SKM-1 (cell line): ENCODE results near the gene GPD1L.

Source experiments
- DNase-seq: peaks from one replicate; lab custom pipeline; 2025; ENCODE audit not compliant: unreplicated experiment; lab: John Stamatoyannopoulos, UW

The GPD1L gene

GRCh38 chr3:32136703-32137102 lies 30.3 kb downstream of the GPD1L start:
- no peak for DNase-seq

DNA sequence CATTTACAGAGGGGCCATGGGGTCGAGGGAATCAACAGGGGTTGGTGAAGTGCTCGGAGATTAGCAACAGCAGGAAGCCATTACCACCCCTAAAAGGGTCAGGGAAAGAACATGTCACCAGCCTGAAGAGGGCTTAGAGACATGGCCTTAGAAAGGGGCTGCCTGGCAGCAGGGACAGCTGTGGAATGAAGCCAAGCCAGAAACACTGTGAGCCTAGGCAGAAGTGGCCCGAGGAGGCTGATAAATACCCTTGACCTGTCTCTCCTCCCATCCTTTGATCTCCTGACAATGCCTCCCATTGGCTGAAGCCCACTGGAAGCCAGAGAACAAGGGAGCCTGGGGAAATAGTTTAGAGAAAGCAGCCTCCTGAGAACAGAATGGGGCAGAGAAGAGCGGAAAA lies 31.4 kb downstream of the GPD1L start:
- DNase-seq, result no peak

DNA sequence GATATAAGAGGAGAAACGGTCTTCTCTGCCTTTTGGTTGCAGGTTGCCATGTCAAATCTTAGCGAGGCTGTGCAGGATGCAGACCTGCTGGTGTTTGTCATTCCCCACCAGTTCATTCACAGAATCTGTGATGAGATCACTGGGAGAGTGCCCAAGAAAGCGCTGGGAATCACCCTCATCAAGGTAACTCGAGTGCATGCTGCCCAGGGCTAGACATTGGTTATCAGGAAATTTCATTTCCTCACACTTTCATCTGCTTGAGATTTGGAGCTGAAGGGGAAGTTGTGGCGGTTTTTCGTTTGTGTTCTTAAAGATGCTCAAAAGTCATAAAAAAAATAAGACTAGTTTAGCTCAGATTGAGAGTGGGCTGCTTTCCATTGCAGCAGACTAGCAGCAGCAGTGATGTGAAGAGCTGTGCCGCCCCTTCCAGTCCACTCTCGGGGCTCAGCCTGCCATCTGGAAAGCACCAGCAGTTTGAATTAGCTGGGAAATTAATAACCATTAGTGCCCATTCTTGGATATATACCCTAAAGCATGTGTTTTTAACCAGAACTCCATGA lies 32.2 kb downstream of the GPD1L start:
- no peak for DNase-seq

DNA sequence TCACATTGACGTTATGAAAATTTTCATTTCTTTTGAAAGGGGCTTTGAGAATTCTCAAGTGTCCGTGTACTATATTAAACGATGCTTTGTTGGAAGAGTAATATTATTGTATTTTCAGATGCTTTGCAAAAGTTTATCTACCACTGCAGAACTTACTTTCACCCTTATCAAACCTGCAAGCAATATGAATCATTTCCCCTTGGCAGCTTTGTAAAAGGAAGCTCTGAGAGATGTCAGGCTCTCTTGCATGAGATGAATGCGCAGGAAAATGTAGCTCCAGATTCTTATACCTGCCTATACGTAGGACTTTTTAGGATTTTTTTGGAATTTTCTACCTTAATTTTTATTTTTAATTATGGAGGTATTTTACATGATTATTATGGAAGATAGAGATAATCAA lies 34.5 kb downstream of the GPD1L start:
- DNase-seq, result no peak

DNA sequence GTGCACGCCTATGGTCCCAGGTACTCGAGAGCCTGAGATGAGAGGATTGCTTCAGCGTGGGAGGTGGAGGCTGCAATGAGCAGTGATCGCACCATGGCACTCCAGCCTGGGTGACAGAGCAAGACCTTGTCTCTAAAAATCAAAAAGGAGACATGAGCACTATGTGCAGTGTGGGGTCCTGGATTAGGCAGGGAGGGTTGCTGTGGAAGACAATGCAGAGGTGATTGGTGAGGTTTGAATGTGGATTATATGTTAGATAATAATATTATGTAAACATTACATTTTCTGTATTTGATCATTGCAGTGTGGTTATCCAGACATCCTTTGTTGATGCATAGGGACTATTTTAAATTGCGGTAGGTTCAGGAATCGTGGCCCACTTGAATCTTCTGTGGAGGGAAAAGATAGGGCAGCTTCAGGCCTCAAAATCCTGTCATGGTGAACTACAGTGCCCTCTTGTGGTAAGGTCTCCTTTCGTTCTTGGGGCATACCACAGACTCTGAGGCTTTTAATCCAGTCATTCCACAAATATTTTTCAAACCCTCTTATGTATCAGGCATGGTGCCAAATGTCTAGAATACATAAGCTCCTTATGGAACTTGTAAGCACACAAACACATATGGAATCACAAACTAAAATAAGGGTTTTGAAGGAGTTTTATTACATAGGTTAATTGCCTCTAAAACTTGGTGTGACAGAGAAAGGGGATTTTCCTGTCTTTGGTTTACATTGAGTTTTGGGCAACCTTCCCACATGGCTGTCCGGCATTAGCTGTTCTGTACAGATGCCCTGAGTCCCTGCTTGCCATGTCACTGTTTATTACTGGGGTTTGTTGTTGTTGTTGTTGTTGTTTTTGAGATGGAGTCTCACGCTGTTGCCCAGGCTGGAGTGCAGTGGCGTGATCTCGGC lies 37.7 kb downstream of the GPD1L start:
- peak; percentile 55 for DNase-seq

GRCh38 chr3:32146746-32147211 lies 40.4 kb downstream of the GPD1L start:
- peak; percentile 38 for DNase-seq

GRCh38 chr3:32147509-32147908 lies 41.1 kb downstream of the GPD1L start:
- peak; percentile 36 for DNase-seq

GRCh38 chr3:32147933-32148332 lies 41.5 kb downstream of the GPD1L start:
- no peak for DNase-seq

DNA sequence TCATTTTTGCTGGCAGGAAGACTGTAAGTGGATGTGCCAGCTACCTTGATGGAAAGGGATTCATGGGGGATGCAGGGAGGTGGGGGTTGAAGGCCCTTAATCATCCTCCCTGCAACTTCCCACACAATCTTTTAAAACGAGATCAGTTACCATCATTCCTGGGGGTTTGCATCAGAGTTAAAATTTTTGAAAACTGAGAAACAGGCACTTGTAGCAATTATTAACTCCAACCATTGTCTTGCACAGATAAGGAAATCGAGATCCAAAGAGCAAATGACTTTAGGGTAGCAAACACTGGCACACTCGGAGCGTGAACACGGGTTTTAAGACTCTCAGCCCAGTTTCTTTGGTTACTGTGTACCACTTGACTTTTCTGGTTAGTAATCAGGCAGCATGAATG lies 41.9 kb downstream of the GPD1L start:
- no peak for DNase-seq

- no peak for DNase-seq
Observed at GRCh38 chr3:32153414-32154204, 47.2 kb downstream of the GPD1L start.

GRCh38 chr3:32154205-32154579 lies 47.8 kb downstream of the GPD1L start:
- no peak for DNase-seq

DNA sequence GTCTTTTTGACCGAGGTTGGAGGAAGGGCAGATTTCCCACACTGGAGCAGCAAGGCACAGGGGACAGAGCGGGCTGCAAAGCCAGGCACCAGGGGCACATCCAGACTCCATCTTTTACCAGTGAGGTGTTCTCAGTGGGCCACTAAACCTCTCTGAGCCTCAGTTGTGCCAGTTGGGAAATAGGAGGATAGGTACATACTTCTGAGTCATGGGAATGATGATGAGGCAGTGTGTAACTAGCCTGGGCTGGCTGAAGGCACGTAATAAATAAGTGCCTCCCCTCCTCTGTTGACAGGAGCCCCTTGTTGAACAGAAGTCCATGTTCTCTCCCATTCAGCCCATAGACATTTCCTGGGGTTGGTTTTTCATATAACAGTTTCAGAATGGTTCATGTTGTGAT lies 48.7 kb downstream of the GPD1L start:
- no peak for DNase-seq

GRCh38 chr3:32157600-32158264 lies 51.3 kb downstream of the GPD1L start:
- DNase-seq, result no peak

GRCh38 chr3:32160706-32161214 lies 54.3 kb downstream of the GPD1L start:
- DNase-seq, result no peak

DNA sequence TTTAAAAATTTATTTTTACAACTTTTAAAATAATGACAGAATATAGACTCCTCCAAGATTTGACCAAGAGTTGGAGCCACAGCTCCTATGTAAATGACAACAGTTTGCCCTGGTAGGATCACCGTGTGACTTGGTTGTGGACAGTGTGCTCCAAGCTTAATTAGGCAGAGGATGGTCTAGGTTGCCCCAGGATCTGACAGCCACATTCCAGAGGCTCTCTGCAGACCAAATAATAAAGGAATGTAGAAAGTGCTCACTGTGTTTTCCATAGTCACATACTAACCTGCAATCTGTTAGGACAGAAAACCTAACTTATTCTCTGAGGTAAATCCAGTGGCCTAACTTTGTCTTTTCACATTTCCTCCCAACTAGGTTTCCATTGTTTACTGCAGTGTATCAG lies 59.0 kb downstream of the GPD1L start:
- no peak for DNase-seq

- DNase-seq, result no peak
Observed at GRCh38 chr3:32166654-32167053, 60.2 kb downstream of the GPD1L start.

- no peak for DNase-seq
Observed at GRCh38 chr3:32172420-32172819, 66.0 kb downstream of the GPD1L start.

DNA sequence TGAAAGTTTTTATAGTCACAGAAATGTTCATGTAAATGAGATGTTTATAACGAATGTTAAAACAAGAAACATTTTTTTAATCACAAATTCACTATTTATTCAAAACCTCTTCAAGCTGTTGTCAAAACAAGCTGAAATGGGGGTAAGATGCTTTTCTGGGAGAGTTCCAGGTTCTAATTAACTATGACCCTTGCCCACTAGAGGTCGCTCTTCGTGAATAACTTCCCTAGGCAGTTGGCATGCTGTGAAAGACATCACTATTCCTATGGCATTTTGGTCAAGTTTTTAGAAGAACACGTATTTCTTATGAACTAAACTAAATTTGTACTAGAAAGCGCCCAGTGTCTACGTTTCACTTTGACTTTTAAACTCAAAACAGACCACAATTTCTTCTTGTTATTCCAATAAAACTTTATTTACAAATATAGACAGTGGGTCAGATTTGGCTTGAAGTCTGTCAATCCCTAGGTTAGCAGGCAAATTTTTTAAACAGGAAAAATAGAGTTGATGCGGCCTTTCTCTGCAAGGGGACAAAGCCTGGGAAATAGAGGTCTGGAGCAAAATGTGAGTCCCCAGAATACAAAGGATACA lies 69.3 kb downstream of the GPD1L start:
- DNase-seq, result peak; percentile 53

DNA sequence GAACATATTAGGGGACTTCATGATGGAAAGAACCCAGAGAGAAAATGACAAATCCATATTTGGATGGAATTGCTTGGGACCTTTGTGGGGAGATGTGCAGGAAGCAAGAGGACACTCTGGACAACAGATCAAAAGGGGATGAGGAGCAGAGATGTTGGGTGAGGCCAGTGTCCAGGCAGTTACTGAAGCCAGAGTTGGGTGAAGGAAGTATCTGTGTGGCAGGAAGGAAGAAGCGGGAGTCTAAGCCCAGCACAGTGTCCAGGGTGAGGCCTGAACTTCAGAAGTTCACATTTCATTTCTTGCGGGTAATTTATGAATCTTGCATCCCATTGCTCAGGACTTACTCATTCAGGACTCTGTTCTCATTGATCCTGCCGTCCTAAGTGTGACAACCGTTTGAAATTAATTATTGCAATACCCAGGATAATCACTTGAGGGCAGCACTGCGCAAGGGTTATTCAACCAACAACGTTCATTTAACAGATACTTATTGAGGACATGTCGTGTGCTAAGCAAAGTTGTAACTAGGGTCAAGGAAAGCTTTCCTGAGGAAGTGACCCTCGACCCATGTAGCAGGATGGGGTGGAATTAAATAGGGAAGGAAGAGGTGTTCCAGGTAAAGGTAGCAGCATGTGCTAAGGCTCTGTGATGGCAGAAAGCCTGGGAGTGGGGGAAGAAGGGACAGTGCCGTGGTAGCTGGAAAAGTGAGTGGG lies 70.7 kb downstream of the GPD1L start:
- DNase-seq, result peak; percentile 26

DNA sequence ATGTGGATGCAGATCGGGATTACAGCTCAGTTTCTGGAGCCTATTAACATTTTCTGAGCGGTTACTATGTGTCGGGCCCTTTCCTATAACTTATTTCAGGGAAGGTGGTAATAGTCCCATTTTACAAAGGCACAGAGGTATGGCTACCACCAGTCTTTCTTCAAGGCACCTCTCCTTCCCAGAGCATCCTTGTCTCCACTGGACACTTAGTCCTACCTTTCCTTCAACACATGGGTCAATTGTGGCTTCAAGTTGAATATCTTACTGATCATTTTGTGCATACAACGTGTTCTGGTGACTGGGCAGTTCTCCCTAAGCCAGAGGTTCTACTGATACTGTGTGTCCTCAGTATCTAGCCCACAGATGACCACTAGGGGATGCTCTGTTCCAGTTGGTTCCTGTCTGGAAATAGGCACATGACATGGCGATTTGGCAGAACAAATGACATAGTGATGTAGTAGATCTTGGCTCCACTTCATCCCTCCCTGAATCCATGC lies 71.3 kb downstream of the GPD1L start:
- peak; percentile 65 for DNase-seq
